Activated naive CD4-positive, alpha-beta T cell treated with anti-CD3 and anti-CD28 coated beads for 36 hours (primary cell): ENCODE measurements around the gene RILPL2. TPM values are rescaled to one million over a fixed set of nuclear protein-coding genes. Genes with fewer than 3 reads are reported as not detected.
"Not testable (repeated sequence)": the region's sequence is repeated elsewhere in the genome, so short reads cannot be mapped to it uniquely, and the experiment has no call there.

Experiments
- CTCF ChIA-PET: fragments of 350-600 bp; sonication (Branson Sonifier 250); formaldehyde crosslinking; loops from one replicate; lab custom pipeline; 2021; ENCODE audit warnings: antibody characterized with exemption; lab: Charles Lee
- DNase-seq: peaks from one replicate; pipeline ENCODE4 v3.0.0-alpha.2; 2020
- H3K27ac Mint-ChIP-seq: one replicate; pipeline ENCODE4 v1.8.0; 2021; ENCODE audit warnings: mild to moderate bottlenecking, mixed read lengths
- H3K27me3 Mint-ChIP-seq: one replicate; pipeline ENCODE4 v1.8.0; 2021; ENCODE audit warnings: low read depth, mixed read lengths
- H3K36me3 Mint-ChIP-seq: one replicate; pipeline ENCODE4 v1.8.0; 2021; ENCODE audit warnings: low read depth, mixed read lengths
- H3K4me1 Mint-ChIP-seq: one replicate; pipeline ENCODE4 v1.8.0; 2021; ENCODE audit warnings: low read depth, mixed read lengths
- H3K4me3 Mint-ChIP-seq: one replicate; pipeline ENCODE4 v1.8.0; 2021; ENCODE audit warnings: mild to moderate bottlenecking, moderate library complexity, mixed read lengths
- H3K9me3 Mint-ChIP-seq: one replicate; pipeline ENCODE4 v1.8.0; 2021; ENCODE audit warnings: mixed read lengths
- intact Hi-C: fragments of 100-400 bp; cut with micrococcal nuclease; formaldehyde crosslinking; loops from one replicate; pipeline ENCODE4 v1.15.1; 2023
- total RNA-seq, 2 experiments: library from RNA; stranded (reverse); gene quantifications; one replicate each; pipeline ENCODE4 v1.2.3, GENCODE V29; 2021

Gene RILPL2
- total RNA-seq, 2 experiments from 2014 or later: 8.1 to 9.1 TPM

GRCh38 chr12:123445388-123446332 is 9.2 kb upstream of the RILPL2 start:
- Mint-ChIP-seq H3K4me1 (peaks cover 35% of the 10 kb centered on the region), H3K36me3 (no peaks in the 10 kb centered on the region), H3K4me3 (no peak overlapping the region), H3K9me3 (no peaks in the 10 kb centered on the region), H3K27ac (peak overlapping the region; percentile 21), H3K27me3 (no peaks in the 10 kb centered on the region)
- intact Hi-C loops: no loop called here
- DNase-seq: no peak
- CTCF ChIA-PET: no interaction called here

GRCh38 chr12:123444092-123445026 is 7.9 kb upstream of the RILPL2 start:
- H3K9me3 Mint-ChIP-seq: no peaks in the 10 kb centered on the region
- H3K4me1 Mint-ChIP-seq: peaks cover 31% of the 10 kb centered on the region
- no peaks in the 10 kb centered on the region for H3K36me3 Mint-ChIP-seq
- CTCF ChIA-PET: no interaction called here
- no peak overlapping the region for H3K27ac Mint-ChIP-seq
- no peak for DNase-seq
- H3K4me3 Mint-ChIP-seq: no peak overlapping the region
- intact Hi-C loops: no loop called here
- no peaks in the 10 kb centered on the region for H3K27me3 Mint-ChIP-seq

DNA sequence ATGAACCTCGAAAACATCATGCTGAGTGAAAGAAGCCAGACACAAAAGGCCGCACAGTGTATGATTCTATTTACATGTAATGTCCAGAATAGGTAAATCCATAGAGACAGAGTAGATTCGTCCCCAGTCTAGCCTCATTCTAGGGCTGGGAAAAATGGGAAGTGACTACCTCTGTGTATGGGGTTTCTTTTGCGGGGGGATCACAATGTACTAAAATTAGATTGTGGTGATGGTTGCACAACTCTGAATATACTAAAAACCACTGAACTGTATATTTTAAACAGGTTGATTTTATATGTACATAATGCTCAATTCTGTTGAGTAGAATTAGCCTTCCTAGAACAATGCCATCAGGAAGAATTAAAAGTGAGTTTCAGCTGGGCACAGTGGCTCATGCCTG is 6.3 kb upstream of the RILPL2 start:
- Mint-ChIP-seq H3K4me3 (no peak overlapping the region), H3K4me1 (peaks cover 17% of the 10 kb centered on the region), H3K27me3 (no peaks in the 10 kb centered on the region), H3K9me3 (no peaks in the 10 kb centered on the region), H3K27ac (no peak overlapping the region), H3K36me3 (no peaks in the 10 kb centered on the region)
- intact Hi-C loops: no loop called here
- no peak for DNase-seq
- CTCF ChIA-PET: no interaction called here

DNA sequence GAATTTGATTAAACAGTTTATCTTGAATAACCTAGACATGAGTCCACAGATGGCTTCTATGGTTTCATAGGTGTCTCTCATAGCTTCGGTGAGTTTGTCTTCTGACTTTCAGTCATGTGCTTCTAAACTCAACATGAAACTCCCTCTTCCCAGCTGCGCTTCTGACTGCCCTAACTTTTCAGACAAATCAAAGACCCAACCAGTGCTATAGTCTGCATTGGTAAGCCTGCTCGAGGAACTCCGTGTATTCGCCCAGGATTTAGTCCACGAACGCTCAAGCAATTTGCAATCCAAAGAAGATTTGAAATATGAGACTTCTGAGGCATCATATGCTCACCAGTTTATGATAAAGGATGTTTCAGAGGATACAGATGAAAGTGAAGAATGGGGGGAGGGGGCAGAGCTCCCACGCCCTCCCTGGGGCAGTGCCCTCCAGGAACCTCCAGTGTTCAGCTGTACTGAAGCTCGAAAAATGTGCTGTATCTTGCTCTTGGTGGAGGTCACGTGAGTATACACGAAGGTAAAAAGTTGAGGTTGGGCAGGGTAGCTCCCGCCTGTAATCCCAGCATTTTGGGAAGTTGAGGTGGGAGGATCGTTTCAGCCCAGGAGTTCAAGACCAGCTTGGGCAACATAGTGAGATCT is 5.2 kb upstream of the RILPL2 start:
- intact Hi-C loops: no loop called here
- Mint-ChIP-seq H3K9me3 (no peaks in the 10 kb centered on the region), H3K27me3 (no peaks in the 10 kb centered on the region), H3K4me1 (peaks cover 23% of the 10 kb centered on the region), H3K36me3 (no peaks in the 10 kb centered on the region), H3K4me3 (no peak overlapping the region), H3K27ac (no peak overlapping the region)
- CTCF ChIA-PET: no interaction called here
- DNase-seq: no peak

DNA sequence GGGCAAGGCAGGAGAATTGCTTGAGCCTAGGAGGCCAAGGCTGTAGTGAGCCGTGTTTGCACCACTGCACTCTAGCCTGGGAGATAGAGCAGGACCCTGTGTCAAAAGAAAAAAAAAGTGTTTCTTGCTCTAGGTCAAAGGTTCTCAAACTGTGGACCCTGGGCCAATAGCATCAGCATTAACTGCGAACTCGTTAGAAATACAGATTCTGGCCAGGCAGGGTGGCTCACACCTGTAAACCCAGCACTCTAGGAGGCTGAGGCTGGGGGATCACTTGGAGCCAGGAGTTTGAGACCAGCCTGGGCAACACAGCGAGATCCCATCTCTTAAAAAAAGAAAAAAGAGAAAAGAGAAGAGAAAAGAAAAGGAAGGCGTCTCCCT is 858 bp downstream of the RILPL2 start:
- intact Hi-C loops: loop anchor here (1.0 to 10.0 kb wide), 12 partner anchors 13 to 1482 kb away; partner anchors contain the start of genes ATP6V0A2, KMT5A, OGFOD2 and RILPL1
- H3K4me1 Mint-ChIP-seq: peaks cover 49% of the 10 kb centered on the region

GRCh38 chr12:123433615-123434014 is 2.9 kb downstream of the RILPL2 start:
- peaks cover 53% of the 10 kb centered on the region for H3K4me1 Mint-ChIP-seq
- no peaks in the 10 kb centered on the region for H3K9me3 Mint-ChIP-seq
- DNase-seq: no peak
- H3K27ac Mint-ChIP-seq: peak overlapping the region; percentile 88
- intact Hi-C loops: loop anchor here (2.0 to 10.0 kb wide), 3 partner anchors 45 to 459 kb away; partner anchors contain the start of genes ATP6V0A2 and OGFOD2
- H3K4me3 Mint-ChIP-seq: peak overlapping the region; percentile 92
- peaks cover 34% of the 10 kb centered on the region for H3K36me3 Mint-ChIP-seq
- H3K27me3 Mint-ChIP-seq: no peaks in the 10 kb centered on the region
- CTCF ChIA-PET: interaction anchor here (0.6 kb wide), 1 partner anchor 22 kb away, joined by 3 read pairs; no protein-coding TSS in a partner anchor

More for the DNA sequence above, 858 bp downstream of the RILPL2 start:
- H3K27ac Mint-ChIP-seq: peak overlapping the region; percentile 93
- peaks cover 25% of the 10 kb centered on the region for H3K36me3 Mint-ChIP-seq
- peak overlapping the region; percentile 92 for H3K4me3 Mint-ChIP-seq
- no peaks in the 10 kb centered on the region for H3K9me3 Mint-ChIP-seq
- CTCF ChIA-PET: interaction anchor here (0.7 to 1.0 kb wide), 2 partner anchors 9 to 24 kb away, joined by 3 to 4 read pairs; no protein-coding TSS in a partner anchor
- DNase-seq: no peak
- H3K27me3 Mint-ChIP-seq: no peaks in the 10 kb centered on the region

GRCh38 chr12:123431951-123432817 is 4.3 kb downstream of the RILPL2 start:
- Mint-ChIP-seq H3K4me1 (peaks cover 59% of the 10 kb centered on the region), H3K27ac (peak overlapping the region; percentile 88), H3K4me3 (peak overlapping the region; percentile 92), H3K36me3 (peaks cover 43% of the 10 kb centered on the region)
- CTCF ChIA-PET: interaction anchor here (0.7 to 1.0 kb wide), 2 partner anchors 28 to 510 kb away, joined by 3 read pairs; no protein-coding TSS in a partner anchor
- not testable (repeated sequence) for H3K9me3 Mint-ChIP-seq, H3K27me3 Mint-ChIP-seq
- DNase-seq: peak; percentile 72
- intact Hi-C loops: loop anchor here (2.0 to 10.0 kb wide), 3 partner anchors 43 to 457 kb away; partner anchors contain the start of genes ATP6V0A2 and OGFOD2

- H3K36me3 Mint-ChIP-seq: peaks cover 46% of the 10 kb centered on the region
- CTCF ChIA-PET, H3K4me3 Mint-ChIP-seq: not testable (repeated sequence)
Measured at GRCh38 chr12:123429101-123429500, 7.4 kb downstream of the RILPL2 start.

DNA sequence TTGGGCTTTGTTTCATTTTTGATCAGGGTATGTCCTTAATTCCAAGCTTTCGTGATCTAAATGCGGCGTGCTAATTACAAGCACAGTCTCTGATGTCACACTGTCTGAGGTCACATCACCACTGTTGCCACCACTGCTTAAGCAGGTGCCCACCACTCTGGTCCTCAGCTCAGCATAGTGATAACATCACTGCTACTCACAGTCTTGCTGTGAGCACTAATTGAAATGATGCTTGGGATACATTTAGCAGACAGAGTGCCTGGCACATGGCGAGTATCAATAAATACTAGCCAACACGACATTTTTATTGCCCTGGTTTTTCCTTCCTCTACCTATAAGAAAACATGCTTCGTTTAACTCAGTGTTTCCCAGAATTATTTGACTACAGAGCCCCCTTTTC is 7.9 kb downstream of the RILPL2 start:
- Mint-ChIP-seq H3K27ac (peak overlapping the region; percentile 74), H3K36me3 (peaks cover 49% of the 10 kb centered on the region)

More at GRCh38 chr12:123429101-123429500, 7.4 kb downstream of the RILPL2 start:
- Mint-ChIP-seq H3K27ac (peak overlapping the region; percentile 74), H3K4me1 (peaks cover 45% of the 10 kb centered on the region)
- intact Hi-C loops, H3K27me3 Mint-ChIP-seq, DNase-seq, H3K9me3 Mint-ChIP-seq: not testable (repeated sequence)

DNA sequence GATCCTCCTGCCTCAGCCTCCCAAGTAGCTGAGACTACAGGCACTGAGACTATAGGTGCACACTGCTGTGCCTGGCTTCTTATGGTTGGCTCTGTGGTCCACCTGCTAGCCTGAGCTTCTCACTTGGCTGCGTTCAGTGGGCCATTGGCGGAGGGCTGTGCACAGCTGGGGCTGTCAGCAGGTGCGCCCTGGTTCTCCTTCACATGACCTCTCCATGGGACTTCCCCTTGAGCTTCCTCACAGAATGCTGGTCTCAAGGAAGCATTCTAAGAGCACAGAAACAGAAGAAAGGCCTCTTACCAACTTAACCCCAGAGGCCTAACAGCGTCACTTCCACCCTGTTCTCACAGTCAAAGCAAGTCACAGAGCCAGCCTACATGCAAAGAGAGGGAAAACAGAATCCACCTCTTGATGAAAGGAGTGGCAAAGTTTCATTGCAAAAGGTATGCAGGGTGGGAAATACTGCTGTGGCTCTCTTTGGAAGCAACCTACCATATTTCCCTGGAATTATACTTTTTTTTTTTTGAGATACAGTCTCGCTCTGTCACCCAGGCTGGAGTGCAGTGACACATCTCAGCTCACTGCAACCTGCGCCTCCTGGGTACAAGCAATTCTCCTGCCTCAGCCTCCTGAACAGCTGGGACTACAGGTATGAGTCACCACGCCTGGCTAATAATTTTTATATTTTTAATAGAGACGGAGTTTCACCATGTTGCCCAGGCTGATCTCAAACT is 9.3 kb downstream of the RILPL2 start:
- no peak overlapping the region for H3K4me3 Mint-ChIP-seq

More for the DNA sequence above, 7.9 kb downstream of the RILPL2 start:
- CTCF ChIA-PET: interaction anchor here (1.4 kb wide), 1 partner anchor 153 kb away, joined by 4 read pairs; no protein-coding TSS in a partner anchor
- Mint-ChIP-seq H3K9me3 (no peaks in the 10 kb centered on the region), H3K4me3 (no peak overlapping the region), H3K4me1 (peaks cover 39% of the 10 kb centered on the region), H3K27me3 (no peaks in the 10 kb centered on the region)
- no peak for DNase-seq
- intact Hi-C loops: no loop called here

More for the DNA sequence above, 9.3 kb downstream of the RILPL2 start:
- Mint-ChIP-seq H3K9me3 (no peaks in the 10 kb centered on the region), H3K36me3 (peaks cover 47% of the 10 kb centered on the region), H3K4me1 (peaks cover 27% of the 10 kb centered on the region), H3K27me3 (no peaks in the 10 kb centered on the region), H3K27ac (peak overlapping the region; percentile 74)
- intact Hi-C loops: no loop called here
- DNase-seq: peak; percentile 42
- CTCF ChIA-PET: interaction anchor here (0.6 to 1.7 kb wide), 5 partner anchors 9 to 155 kb away, joined by 3 to 4 read pairs (median 3); no protein-coding TSS in a partner anchor
